Measurements from ENCODE around the gene TAF1L.

DNA sequence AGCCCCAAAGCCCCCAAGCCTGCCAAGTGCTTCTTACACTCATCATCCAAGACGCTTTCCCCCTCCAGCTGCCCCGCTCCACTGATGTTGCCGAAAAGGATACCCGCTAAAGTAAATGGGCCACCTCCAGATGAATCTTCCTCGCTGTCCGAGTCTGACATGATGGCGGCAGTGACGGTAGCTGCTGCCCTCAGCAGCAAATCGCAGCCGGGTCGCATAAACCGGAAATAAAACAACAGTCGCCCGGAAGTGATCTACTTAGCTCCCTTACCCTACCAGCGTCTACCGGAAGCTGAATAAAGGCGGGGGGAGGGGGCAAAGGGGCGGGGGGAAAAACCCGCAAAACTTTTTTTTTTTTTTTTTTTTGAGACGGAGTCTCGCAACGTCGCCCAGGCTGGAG is at the start of gene TAF1L:
- TF ChIP-seq, protein P1, sequence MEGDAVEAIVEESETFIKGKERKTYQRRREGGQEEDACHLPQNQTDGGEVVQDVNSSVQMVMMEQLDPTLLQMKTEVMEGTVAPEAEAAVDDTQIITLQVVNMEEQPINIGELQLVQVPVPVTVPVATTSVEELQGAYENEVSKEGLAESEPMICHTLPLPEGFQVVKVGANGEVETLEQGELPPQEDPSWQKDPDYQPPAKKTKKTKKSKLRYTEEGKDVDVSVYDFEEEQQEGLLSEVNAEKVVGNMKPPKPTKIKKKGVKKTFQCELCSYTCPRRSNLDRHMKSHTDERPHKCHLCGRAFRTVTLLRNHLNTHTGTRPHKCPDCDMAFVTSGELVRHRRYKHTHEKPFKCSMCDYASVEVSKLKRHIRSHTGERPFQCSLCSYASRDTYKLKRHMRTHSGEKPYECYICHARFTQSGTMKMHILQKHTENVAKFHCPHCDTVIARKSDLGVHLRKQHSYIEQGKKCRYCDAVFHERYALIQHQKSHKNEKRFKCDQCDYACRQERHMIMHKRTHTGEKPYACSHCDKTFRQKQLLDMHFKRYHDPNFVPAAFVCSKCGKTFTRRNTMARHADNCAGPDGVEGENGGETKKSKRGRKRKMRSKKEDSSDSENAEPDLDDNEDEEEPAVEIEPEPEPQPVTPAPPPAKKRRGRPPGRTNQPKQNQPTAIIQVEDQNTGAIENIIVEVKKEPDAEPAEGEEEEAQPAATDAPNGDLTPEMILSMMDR (conservative IDR thresholded peaks at IDR 0.05) = no peak
- no peak for TF ChIP-seq ZFX (IDR thresholded peaks at IDR 0.05)

Data from C4-2B (cell line).